CD14-positive monocyte (primary cell): ENCODE results near the gene HDAC7. TPM values are rescaled to one million over a fixed set of nuclear protein-coding genes. Genes with fewer than 3 reads are reported as not detected.
A peak's percentile ranks its signal among the peaks of the same experiment; 100 is the strongest.

Experiments used
- DNase-seq, 3 donors: peaks; one replicate each; pipeline ENCODE4 v3.0.0-alpha.2; 2011 to 2022
- H2AFZ ChIP-seq: 2 replicates; pipeline ENCODE4 v1.6.0; 2012; ENCODE audit warnings: mild to moderate bottlenecking, low read depth, low read length, inconsistent platforms; ENCODE audit not compliant: insufficient read depth, poor library complexity, severe bottlenecking
- H3K27ac ChIP-seq, 2 donors: 1 replicate in 1 of 2; 2 replicates in 1 of 2; pipeline ENCODE4 v1.5.1; 2012 to 2013; ENCODE audit warnings: low read length in 2 of 2, control low read depth in 1 of 2, inconsistent platforms in 1 of 2, low read depth in 1 of 2, mild to moderate bottlenecking in 1 of 2
- H3K27me3 ChIP-seq, 2 donors: one replicate each; pipeline versions ENCODE4 v1.6.0 to v1.6.1; 2011 to 2013; ENCODE audit warnings: low read length in 2 of 2; ENCODE audit not compliant: control insufficient read depth in 2 of 2, insufficient read depth in 2 of 2
- H3K36me3 ChIP-seq, 2 donors: replicated peaks in 1 of 2; 1 replicate in 1 of 2; 2 replicates in 1 of 2; pipeline versions ENCODE4 v1.5.1 to v1.6.1; 2012 to 2013; ENCODE audit warnings: low read length in 2 of 2, control low read depth in 1 of 2, inconsistent platforms in 1 of 2, mild to moderate bottlenecking in 1 of 2; ENCODE audit not compliant: insufficient read depth in 2 of 2, control insufficient read depth in 1 of 2
- H3K4me1 ChIP-seq, 2 donors: 1 replicate in 1 of 2; 2 replicates in 1 of 2; pipeline versions ENCODE4 v1.5.1 to v1.6.1; 2012 to 2013; ENCODE audit warnings: low read length in 2 of 2, control low read depth in 1 of 2, inconsistent platforms in 1 of 2, mild to moderate bottlenecking in 1 of 2, moderate library complexity in 1 of 2; ENCODE audit not compliant: insufficient read depth in 2 of 2, control insufficient read depth in 1 of 2
- H3K4me2 ChIP-seq: replicated peaks from 2 replicates; pipeline ENCODE3; 2012; ENCODE audit warnings: low read length, moderate library complexity, mild to moderate bottlenecking; ENCODE audit not compliant: poor library complexity, severe bottlenecking; ENCODE audit errors: extremely low read depth
- H3K4me3 ChIP-seq, 3 experiments: fragments of 200-600 bp in 1 of 3; sonication (generic) in 1 of 3; replicated peaks in 1 of 3; 1 replicate in 2 of 3; 2 replicates in 1 of 3; pipeline ENCODE4 v1.5.1; 2011 to 2013; ENCODE audit warnings: low read length in 3 of 3, mild to moderate bottlenecking in 3 of 3, control low read depth in 2 of 3, low read depth in 2 of 3, inconsistent platforms in 1 of 3, moderate library complexity in 1 of 3
- H3K79me2 ChIP-seq: 2 replicates; pipeline ENCODE4 v1.6.0; 2012; ENCODE audit warnings: mild to moderate bottlenecking, control low read depth, inconsistent platforms, low read length, moderate library complexity; ENCODE audit not compliant: insufficient read depth
- H3K9ac ChIP-seq: 2 replicates; pipeline ENCODE4 v1.6.0; 2017; ENCODE audit warnings: low read length, mild to moderate bottlenecking; ENCODE audit not compliant: insufficient read depth, poor library complexity, severe bottlenecking
- H3K9me3 ChIP-seq, 2 donors: replicated peaks in 1 of 2; 1 replicate in 1 of 2; 2 replicates in 1 of 2; pipeline versions ENCODE4 v1.5.1 to v1.6.1; 2012 to 2013; ENCODE audit warnings: low read length in 2 of 2, control low read depth in 1 of 2; ENCODE audit not compliant: control insufficient read depth in 1 of 2, insufficient read depth in 1 of 2
- H4K20me1 ChIP-seq: 2 replicates; pipeline ENCODE4 v1.6.0; 2012; ENCODE audit warnings: mild to moderate bottlenecking, low read length, control low read depth, moderate library complexity; ENCODE audit not compliant: insufficient read depth
- H3K27ac Mint-ChIP-seq, 7 donors: one replicate each; pipeline ENCODE4 v1.8.0; 2020; ENCODE audit warnings: mild to moderate bottlenecking in 7 of 7, mixed read lengths in 7 of 7, moderate library complexity in 6 of 7, inconsistent platforms in 2 of 7
- H3K27me3 Mint-ChIP-seq, 3 donors: one replicate each; pipeline ENCODE4 v1.8.0; 2021 to 2022; ENCODE audit warnings: low read depth in 3 of 3, mild to moderate bottlenecking in 3 of 3, mixed read lengths in 3 of 3, moderate library complexity in 3 of 3, inconsistent platforms in 1 of 3
- H3K36me3 Mint-ChIP-seq, 2 donors: one replicate each; pipeline ENCODE4 v1.8.0; 2020; ENCODE audit warnings: mixed read lengths in 2 of 2, inconsistent platforms in 1 of 2, mild to moderate bottlenecking in 1 of 2
- H3K4me1 Mint-ChIP-seq: one replicate; pipeline ENCODE4 v1.8.0; 2020; ENCODE audit warnings: mild to moderate bottlenecking, mixed read lengths
- H3K4me3 Mint-ChIP-seq, 2 donors: one replicate each; pipeline ENCODE4 v1.8.0; 2020; ENCODE audit warnings: mild to moderate bottlenecking in 2 of 2, mixed read lengths in 2 of 2, moderate library complexity in 1 of 2
- H3K9me3 Mint-ChIP-seq, 7 donors: one replicate each; pipeline ENCODE4 v1.8.0; 2020 to 2022; ENCODE audit warnings: mixed read lengths in 7 of 7, mild to moderate bottlenecking in 6 of 7, moderate library complexity in 6 of 7, inconsistent platforms in 2 of 7
- WGBS: methylation state at CpG from one replicate; pipeline ENCODE4 v1.1.5; 2013; ENCODE audit warnings: missing lambda C conversion rate; ENCODE audit not compliant: insufficient coverage; 5-methylcytosine and 5-hydroxymethylcytosine counted together
- intact Hi-C, 2 donors: fragments of 100-400 bp; cut with micrococcal nuclease; formaldehyde crosslinking; loops; one replicate each; pipeline versions ENCODE4 v1.15.0 to v1.15.1; 2023
- polyA plus RNA-seq, 3 donors: library from polyadenylated mRNA; depleted of rRNA in 1 of 3; unstranded in 2 of 3; stranded (reverse) in 1 of 3; fragments of 300-500 nt in 2 of 3; fragments of >200 nt in 1 of 3; fragmentation: Illumina TruSeq in 2 of 3; gene quantifications; 1 replicate in 2 of 3; 2 replicates in 1 of 3; pipeline ENCODE4 v1.2.3, GENCODE V29; 2012 to 2021
- TF ChIP-seq, protein P1 (sequence below): fragments of 200-600 bp; IDR thresholded peaks from one replicate; pipeline ENCODE4 v1.8.0; 2022; ENCODE audit warnings: antibody characterized with exemption, mild to moderate bottlenecking

Gene HDAC7
- polyA plus RNA-seq, 3 donors: 5.9 to 79.2 (median 8.4) TPM

DNA sequence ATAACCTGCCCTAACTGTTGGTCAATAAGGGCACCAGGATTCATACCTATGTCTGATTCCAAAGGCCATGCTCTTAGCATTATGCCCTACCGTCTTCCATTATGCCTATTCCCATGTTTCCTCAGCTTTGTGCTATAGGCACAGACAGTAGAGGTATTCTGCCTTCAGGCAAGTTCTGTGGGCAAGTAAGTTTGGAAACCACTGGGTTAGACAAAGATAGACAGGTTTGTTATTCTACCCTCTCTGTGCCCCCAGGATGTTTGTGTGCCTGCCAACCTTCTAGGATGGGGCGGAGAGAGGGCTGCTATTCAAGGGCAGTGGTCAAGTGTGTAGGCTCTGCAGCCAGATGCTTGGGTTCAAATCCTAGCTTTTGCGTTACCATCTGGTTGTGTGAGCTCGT lies 65.6 kb downstream of the HDAC7 start:
- Mint-ChIP-seq H3K27me3 (peaks cover 5 to 14% (median 10%) of the 10 kb centered on the region in 3 donors), H3K27ac (no peak overlapping the region), H3K9me3 (no peaks in the 10 kb centered on the region), H3K4me3 (no peak overlapping the region), H3K4me1 (peaks cover 41% of the 10 kb centered on the region), H3K36me3 (no peaks in the 10 kb centered on the region)
- Histone ChIP-seq H3K4me1 (peaks cover 22 to 43% of the 10 kb centered on the region in 2 donors), H3K9me3 (no peaks in the 10 kb centered on the region), H2AFZ (no peak overlapping the region), H4K20me1 (no peaks in the 10 kb centered on the region), H3K27me3 (no peaks in the 10 kb centered on the region), H3K9ac (no peak overlapping the region), H3K36me3 (no peaks in the 10 kb centered on the region), H3K4me2 (no peak overlapping the region), H3K27ac (no peak overlapping the region), H3K79me2 (no peaks in the 10 kb centered on the region), H3K4me3 (no peak overlapping the region)
- 100% methylated on average over 1 of the region's 4 CpGs for WGBS
- intact Hi-C loops: no loop called here
- no peak for DNase-seq
- TF ChIP-seq, protein P1, sequence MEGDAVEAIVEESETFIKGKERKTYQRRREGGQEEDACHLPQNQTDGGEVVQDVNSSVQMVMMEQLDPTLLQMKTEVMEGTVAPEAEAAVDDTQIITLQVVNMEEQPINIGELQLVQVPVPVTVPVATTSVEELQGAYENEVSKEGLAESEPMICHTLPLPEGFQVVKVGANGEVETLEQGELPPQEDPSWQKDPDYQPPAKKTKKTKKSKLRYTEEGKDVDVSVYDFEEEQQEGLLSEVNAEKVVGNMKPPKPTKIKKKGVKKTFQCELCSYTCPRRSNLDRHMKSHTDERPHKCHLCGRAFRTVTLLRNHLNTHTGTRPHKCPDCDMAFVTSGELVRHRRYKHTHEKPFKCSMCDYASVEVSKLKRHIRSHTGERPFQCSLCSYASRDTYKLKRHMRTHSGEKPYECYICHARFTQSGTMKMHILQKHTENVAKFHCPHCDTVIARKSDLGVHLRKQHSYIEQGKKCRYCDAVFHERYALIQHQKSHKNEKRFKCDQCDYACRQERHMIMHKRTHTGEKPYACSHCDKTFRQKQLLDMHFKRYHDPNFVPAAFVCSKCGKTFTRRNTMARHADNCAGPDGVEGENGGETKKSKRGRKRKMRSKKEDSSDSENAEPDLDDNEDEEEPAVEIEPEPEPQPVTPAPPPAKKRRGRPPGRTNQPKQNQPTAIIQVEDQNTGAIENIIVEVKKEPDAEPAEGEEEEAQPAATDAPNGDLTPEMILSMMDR: no peak

DNA sequence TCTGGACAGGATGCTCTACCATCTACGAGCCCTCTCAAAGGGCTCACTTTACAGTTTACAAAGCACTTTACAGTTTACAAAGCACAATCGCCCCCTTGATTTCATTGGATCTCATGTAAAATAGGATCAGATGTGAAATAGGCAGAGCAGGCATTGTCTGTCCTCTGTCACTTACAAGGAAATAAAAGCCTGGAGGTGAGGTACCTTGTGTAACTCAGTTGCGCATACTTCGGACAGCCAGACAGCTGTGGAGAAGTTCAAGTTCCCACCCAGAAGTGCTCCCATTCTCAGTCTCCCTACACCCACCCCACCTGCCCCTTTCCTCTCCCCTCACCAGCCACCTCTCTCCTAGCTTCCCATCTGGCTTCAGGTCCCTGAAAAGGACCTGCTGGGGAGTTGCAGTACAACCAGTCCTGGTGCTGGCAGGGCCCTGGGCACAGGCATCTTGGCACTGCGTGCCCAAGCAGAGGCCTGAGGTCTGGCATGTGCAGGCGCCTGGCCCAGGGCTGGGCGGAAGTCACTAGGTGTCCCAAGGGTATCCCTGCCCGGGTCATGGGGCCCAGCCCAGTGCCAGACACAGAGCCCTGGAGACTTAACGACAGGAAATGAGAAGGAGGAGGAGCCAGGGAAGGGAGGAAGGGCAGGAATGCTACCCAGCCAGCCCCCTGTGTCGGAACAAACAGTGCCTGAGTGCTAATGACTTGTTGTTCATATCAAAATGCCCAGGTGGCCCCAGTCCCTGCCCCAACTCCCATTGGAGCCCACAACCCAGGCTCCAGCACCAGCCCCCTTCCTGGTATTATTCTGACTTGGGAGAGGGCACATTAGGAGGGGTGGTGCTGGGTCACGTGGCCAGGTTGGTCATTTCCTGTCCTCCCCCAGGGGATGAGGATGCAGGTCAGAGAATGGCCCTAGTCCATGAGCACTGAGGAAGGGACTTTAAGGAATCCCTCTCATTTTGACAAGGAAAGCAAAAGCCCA lies 66.4 kb downstream of the HDAC7 start:
- Histone ChIP-seq H3K27ac (no peak overlapping the region), H3K27me3 (no peaks in the 10 kb centered on the region), H4K20me1 (no peaks in the 10 kb centered on the region), H3K79me2 (no peaks in the 10 kb centered on the region), H3K36me3 (no peaks in the 10 kb centered on the region), H3K4me3 (no peak overlapping the region), H3K9me3 (no peaks in the 10 kb centered on the region), H3K9ac (no peak overlapping the region), H2AFZ (no peak overlapping the region), H3K4me2 (no peak overlapping the region), H3K4me1 (peaks cover 15 to 36% of the 10 kb centered on the region in 2 donors)
- no peak for DNase-seq
- Mint-ChIP-seq H3K27ac (peak overlapping the region in 2 of 7 donors; percentile 18 to 76), H3K27me3 (peaks cover 5 to 15% (median 14%) of the 10 kb centered on the region in 3 donors), H3K9me3 (no peaks in the 10 kb centered on the region), H3K4me1 (peaks cover 38% of the 10 kb centered on the region), H3K36me3 (no peaks in the 10 kb centered on the region), H3K4me3 (no peak overlapping the region)
- WGBS: 68% methylated on average over 5 of the region's 11 CpGs
- intact Hi-C loops: no loop called here
- TF ChIP-seq, protein P1: no peak
